T-helper 1 cell treated with Interleukin-12 subunit alpha and Interleukin-12 subunit beta and Interleukin-4 antibody, amounts not matched to agents 30 μg/mL and 1 μg/mL, for 36 hours (primary cell): ENCODE data around the gene PCSK9.

Experiments
- H3K27ac Mint-ChIP-seq: one replicate; pipeline ENCODE4 v1.8.0; 2021; ENCODE audit warnings: mild to moderate bottlenecking, mixed read lengths
- H3K27me3 Mint-ChIP-seq: one replicate; pipeline ENCODE4 v1.8.0; 2021; ENCODE audit warnings: low read depth, mixed read lengths
- H3K36me3 Mint-ChIP-seq: one replicate; pipeline ENCODE4 v1.8.0; 2021; ENCODE audit warnings: low read depth, mixed read lengths
- H3K4me1 Mint-ChIP-seq: one replicate; pipeline ENCODE4 v1.8.0; 2021; ENCODE audit warnings: low read depth, mixed read lengths
- H3K4me3 Mint-ChIP-seq: one replicate; pipeline ENCODE4 v1.8.0; 2021; ENCODE audit warnings: mild to moderate bottlenecking, moderate library complexity, mixed read lengths
- H3K9me3 Mint-ChIP-seq: one replicate; pipeline ENCODE4 v1.8.0; 2021; ENCODE audit warnings: mixed read lengths

Gene PCSK9

GRCh38 chr1:55039342-55040082, at the start of gene PCSK9:
Gene PCSK9, plus strand, starts transcription at chr1:55039548. Its CDS starts 290 bp downstream, at chr1:55039838.
- no peaks in the 10 kb centered on the region for H3K4me1 Mint-ChIP-seq
- H3K9me3 Mint-ChIP-seq = no peaks in the 10 kb centered on the region
- H3K36me3 Mint-ChIP-seq = no peaks in the 10 kb centered on the region
- H3K27me3 Mint-ChIP-seq = peaks cover 70% of the 10 kb centered on the region
- H3K4me3 Mint-ChIP-seq = no peak within 1 kb of the TSS
- no peak within 1 kb of the TSS for H3K27ac Mint-ChIP-seq

- Mint-ChIP-seq H3K27ac (no peak overlapping the region), H3K27me3 (peaks cover 8% of the 10 kb centered on the region), H3K4me3 (no peak overlapping the region), H3K4me1 (peaks cover 4% of the 10 kb centered on the region), H3K9me3 (no peaks in the 10 kb centered on the region), H3K36me3 (no peaks in the 10 kb centered on the region)
These were observed 49.2 kb upstream of the PCSK9 start for GRCh38 chr1:54989968-54990810.

GRCh38 chr1:54990916-54991315, 48.4 kb upstream of the PCSK9 start:
- H3K4me3 Mint-ChIP-seq = no peak overlapping the region
- H3K4me1 Mint-ChIP-seq = peaks cover 11% of the 10 kb centered on the region
- H3K27me3 Mint-ChIP-seq = peaks cover 15% of the 10 kb centered on the region
- H3K36me3 Mint-ChIP-seq = no peaks in the 10 kb centered on the region
- no peaks in the 10 kb centered on the region for H3K9me3 Mint-ChIP-seq
- no peak overlapping the region for H3K27ac Mint-ChIP-seq

- peaks cover 18% of the 10 kb centered on the region for H3K4me1 Mint-ChIP-seq
- H3K27ac Mint-ChIP-seq = no peak overlapping the region
- peaks cover 5% of the 10 kb centered on the region for H3K9me3 Mint-ChIP-seq
- H3K36me3 Mint-ChIP-seq = peaks cover 2% of the 10 kb centered on the region
- H3K4me3 Mint-ChIP-seq = no peak overlapping the region
- H3K27me3 Mint-ChIP-seq = peaks cover 23% of the 10 kb centered on the region
These were observed 47.4 kb upstream of the PCSK9 start for GRCh38 chr1:54991939-54992338.

- H3K36me3 Mint-ChIP-seq = peaks cover 2% of the 10 kb centered on the region
- peaks cover 22% of the 10 kb centered on the region for H3K4me1 Mint-ChIP-seq
- H3K27ac Mint-ChIP-seq = no peak overlapping the region
- H3K9me3 Mint-ChIP-seq = peaks cover 5% of the 10 kb centered on the region
- peaks cover 34% of the 10 kb centered on the region for H3K27me3 Mint-ChIP-seq
- no peak overlapping the region for H3K4me3 Mint-ChIP-seq
These were observed 46.2 kb upstream of the PCSK9 start for GRCh38 chr1:54993140-54993539.

- peaks cover 2% of the 10 kb centered on the region for H3K36me3 Mint-ChIP-seq
- peaks cover 5% of the 10 kb centered on the region for H3K9me3 Mint-ChIP-seq
- peaks cover 34% of the 10 kb centered on the region for H3K27me3 Mint-ChIP-seq
- H3K4me3 Mint-ChIP-seq = no peak overlapping the region
- H3K27ac Mint-ChIP-seq = no peak overlapping the region
- H3K4me1 Mint-ChIP-seq = peaks cover 22% of the 10 kb centered on the region
These were observed 44.9 kb upstream of the PCSK9 start for GRCh38 chr1:54994355-54994990.

- Mint-ChIP-seq H3K27ac (peak overlapping the region; percentile 88), H3K9me3 (peaks cover 5% of the 10 kb centered on the region), H3K4me1 (peaks cover 22% of the 10 kb centered on the region), H3K27me3 (peaks cover 37% of the 10 kb centered on the region), H3K4me3 (peak overlapping the region; percentile 30), H3K36me3 (peaks cover 2% of the 10 kb centered on the region)
These were observed 44.2 kb upstream of the PCSK9 start for GRCh38 chr1:54995013-54995760.

GRCh38 chr1:54995835-54996234, 43.5 kb upstream of the PCSK9 start:
- Mint-ChIP-seq H3K4me3 (peak overlapping the region; percentile 56), H3K4me1 (peaks cover 22% of the 10 kb centered on the region), H3K27ac (peak overlapping the region; percentile 88), H3K9me3 (peaks cover 5% of the 10 kb centered on the region), H3K36me3 (peaks cover 2% of the 10 kb centered on the region), H3K27me3 (peaks cover 37% of the 10 kb centered on the region)

- peaks cover 22% of the 10 kb centered on the region for H3K4me1 Mint-ChIP-seq
- peaks cover 5% of the 10 kb centered on the region for H3K9me3 Mint-ChIP-seq
- peak overlapping the region; percentile 88 for H3K27ac Mint-ChIP-seq
- peaks cover 2% of the 10 kb centered on the region for H3K36me3 Mint-ChIP-seq
- peak overlapping the region; percentile 56 for H3K4me3 Mint-ChIP-seq
- H3K27me3 Mint-ChIP-seq = peaks cover 37% of the 10 kb centered on the region
These were observed 42.9 kb upstream of the PCSK9 start for GRCh38 chr1:54996359-54996868.

- Mint-ChIP-seq H3K9me3 (peaks cover 5% of the 10 kb centered on the region), H3K27me3 (peaks cover 37% of the 10 kb centered on the region), H3K36me3 (peaks cover 2% of the 10 kb centered on the region), H3K4me3 (peak overlapping the region; percentile 15), H3K27ac (no peak overlapping the region), H3K4me1 (peaks cover 22% of the 10 kb centered on the region)
These were observed 42.3 kb upstream of the PCSK9 start for GRCh38 chr1:54996869-54997710.

GRCh38 chr1:54997711-54997986, 41.7 kb upstream of the PCSK9 start:
- Mint-ChIP-seq H3K9me3 (peaks cover 5% of the 10 kb centered on the region), H3K4me1 (peaks cover 22% of the 10 kb centered on the region), H3K27ac (no peak overlapping the region), H3K27me3 (peaks cover 37% of the 10 kb centered on the region), H3K4me3 (no peak overlapping the region), H3K36me3 (peaks cover 2% of the 10 kb centered on the region)

GRCh38 chr1:54998100-54998499, 41.2 kb upstream of the PCSK9 start:
- H3K27me3 Mint-ChIP-seq = peaks cover 37% of the 10 kb centered on the region
- no peak overlapping the region for H3K4me3 Mint-ChIP-seq
- H3K9me3 Mint-ChIP-seq = peaks cover 5% of the 10 kb centered on the region
- H3K4me1 Mint-ChIP-seq = peaks cover 22% of the 10 kb centered on the region
- H3K27ac Mint-ChIP-seq = no peak overlapping the region
- H3K36me3 Mint-ChIP-seq = peaks cover 2% of the 10 kb centered on the region

GRCh38 chr1:54998677-54999076, 40.7 kb upstream of the PCSK9 start, which contains the start of gene BSND:
Gene BSND, plus strand, starts transcription at chr1:54998933. Its CDS starts 254 bp downstream, at chr1:54999187.
- Mint-ChIP-seq H3K4me3 (no peak within 1 kb of the TSS), H3K27ac (no peak within 1 kb of the TSS), H3K9me3 (peaks cover 5% of the 10 kb centered on the region), H3K36me3 (peaks cover 2% of the 10 kb centered on the region), H3K4me1 (peaks cover 22% of the 10 kb centered on the region), H3K27me3 (peaks cover 37% of the 10 kb centered on the region)
